Right forelimb (tissue), 1 donor: Measurements from ENCODE around the gene C1QL4.
"Not testable (repeated sequence)": the region's sequence is repeated elsewhere in the genome, so short reads cannot be mapped to it uniquely, and the experiment has no call there.

Experiments
- DNase-seq: peaks from one replicate; pipeline ENCODE4 v3.0.0-alpha.2; 2018

Gene C1QL4

GRCh38 chr12:49347311-49348193 is 10.6 kb upstream of the C1QL4 start:
- DNase-seq: peak; percentile 86

DNA sequence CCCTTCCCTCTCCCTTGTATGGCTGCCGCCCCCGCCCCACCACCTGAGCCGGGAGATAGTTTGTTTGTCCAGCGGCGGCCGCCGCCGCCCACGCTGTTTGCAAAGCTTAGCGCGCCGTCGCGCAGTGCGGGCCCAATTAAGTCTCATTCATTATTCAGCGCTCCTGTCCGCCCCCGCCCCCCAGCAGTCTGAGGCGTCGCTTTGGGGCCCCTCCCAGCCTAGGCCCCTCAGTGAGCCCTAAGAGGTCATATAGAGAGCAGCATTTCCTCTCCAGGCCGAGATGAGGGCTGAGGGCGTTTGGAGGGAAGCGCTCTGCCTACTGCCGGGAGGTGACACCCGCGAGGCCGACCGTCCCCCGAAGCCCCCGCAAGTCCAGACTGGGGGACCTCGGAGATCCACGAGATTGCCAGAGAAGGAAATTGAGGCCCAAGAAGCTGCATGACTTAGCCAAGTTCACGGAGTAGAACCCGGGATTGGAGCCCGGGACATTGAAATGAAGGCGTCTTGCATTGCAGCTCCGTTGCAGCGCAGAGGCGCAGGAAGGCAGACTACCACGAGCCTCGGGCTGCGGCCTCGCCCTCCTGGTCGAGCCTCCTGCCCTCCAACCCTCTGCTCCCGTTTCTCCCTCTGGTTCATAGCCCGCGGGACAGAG is 9.8 kb upstream of the C1QL4 start, which contains the start of gene DNAJC22:
Gene DNAJC22, plus strand, starts transcription at position 230 of the 652 bp plus-strand sequence. CDS start 1,985 bp downstream, outside the sequence.
- no peak for DNase-seq

- no peak for DNase-seq
These were observed 9.1 kb upstream of the C1QL4 start for GRCh38 chr12:49345825-49346658.

DNA sequence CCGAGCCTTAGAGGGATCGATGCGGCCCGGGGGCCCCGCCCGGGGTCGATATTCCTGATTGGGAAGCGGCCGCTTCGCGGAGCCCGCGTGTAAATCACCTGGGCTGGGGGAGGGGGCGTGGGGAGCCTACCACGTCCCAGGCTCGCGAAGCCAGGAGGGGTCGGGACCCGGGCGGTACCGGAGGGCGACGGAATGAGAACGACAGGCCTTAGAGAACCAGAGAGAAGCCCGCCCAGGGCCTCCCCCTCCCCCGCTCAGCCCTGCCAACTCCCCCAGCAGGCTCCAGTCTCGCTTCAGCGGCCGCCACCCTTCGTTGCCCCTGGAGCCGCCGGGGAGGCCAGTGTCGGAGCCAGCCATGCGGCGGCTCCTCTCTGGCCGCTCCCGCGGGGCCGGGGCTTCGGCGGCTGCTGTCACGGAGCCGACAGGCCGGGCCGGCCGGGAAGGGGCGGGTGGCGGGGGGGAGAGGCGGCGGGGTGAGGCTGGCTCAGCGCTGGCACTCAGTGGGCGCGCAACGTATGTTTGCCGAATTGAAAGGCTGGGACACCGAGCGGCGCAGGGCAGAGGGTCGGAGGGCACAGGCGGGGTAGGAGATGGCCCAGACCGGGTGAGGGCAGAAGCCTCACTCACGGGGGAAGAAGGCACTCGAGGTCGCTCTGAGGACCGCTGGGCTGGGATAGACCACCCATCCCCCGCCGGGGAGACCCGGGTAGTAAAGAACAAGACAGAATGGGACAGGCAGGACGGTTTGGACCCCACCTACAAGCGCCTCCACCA is 8.2 kb upstream of the C1QL4 start:
- DNase-seq: no peak

GRCh38 chr12:49344486-49345050 is 7.6 kb upstream of the C1QL4 start:
- no peak for DNase-seq

DNA sequence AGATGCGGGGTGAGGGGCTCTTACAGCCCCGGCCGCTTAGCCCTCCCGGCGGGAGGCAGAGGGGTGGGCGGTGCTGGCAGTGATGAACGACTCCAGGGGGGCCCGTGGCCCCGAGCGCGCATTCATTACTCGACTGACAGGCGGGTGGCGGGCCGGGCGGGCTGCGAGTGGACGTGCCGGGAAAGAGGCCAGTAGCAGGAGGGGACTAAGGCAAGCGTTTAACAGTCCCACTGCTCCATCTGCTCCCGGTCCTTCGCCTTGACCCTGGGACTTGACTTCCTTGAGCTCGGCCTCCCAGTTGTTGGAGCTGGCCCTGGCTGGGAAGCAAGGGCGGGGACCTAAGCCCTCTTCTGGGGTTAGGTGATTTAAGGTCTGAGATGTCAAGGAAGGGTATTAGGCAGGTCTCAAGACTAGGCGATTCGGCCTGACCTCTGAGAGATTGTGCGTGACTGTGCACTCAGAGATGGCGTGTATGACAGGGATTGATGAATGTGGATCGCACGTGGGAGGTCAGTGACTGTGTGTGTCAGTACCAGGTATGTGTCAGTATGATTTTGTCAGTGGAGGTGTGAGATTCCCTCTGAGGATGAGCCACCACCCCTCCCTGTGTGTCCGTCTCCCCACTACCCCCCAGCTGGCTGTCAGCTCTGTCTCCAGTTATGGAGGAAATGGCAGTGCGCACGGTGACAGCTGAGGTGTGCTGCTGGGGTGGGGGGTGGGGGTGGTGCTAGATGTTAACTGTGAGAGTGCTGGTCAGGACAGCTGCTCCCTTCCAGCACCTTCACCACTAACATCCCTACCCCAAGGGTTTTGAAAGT is 6.1 kb upstream of the C1QL4 start:
- no peak for DNase-seq

- DNase-seq: peak; percentile 83
These were observed 5.3 kb upstream of the C1QL4 start for GRCh38 chr12:49342066-49342913.

GRCh38 chr12:49341777-49342065 is 4.7 kb upstream of the C1QL4 start:
- DNase-seq: no peak

DNA sequence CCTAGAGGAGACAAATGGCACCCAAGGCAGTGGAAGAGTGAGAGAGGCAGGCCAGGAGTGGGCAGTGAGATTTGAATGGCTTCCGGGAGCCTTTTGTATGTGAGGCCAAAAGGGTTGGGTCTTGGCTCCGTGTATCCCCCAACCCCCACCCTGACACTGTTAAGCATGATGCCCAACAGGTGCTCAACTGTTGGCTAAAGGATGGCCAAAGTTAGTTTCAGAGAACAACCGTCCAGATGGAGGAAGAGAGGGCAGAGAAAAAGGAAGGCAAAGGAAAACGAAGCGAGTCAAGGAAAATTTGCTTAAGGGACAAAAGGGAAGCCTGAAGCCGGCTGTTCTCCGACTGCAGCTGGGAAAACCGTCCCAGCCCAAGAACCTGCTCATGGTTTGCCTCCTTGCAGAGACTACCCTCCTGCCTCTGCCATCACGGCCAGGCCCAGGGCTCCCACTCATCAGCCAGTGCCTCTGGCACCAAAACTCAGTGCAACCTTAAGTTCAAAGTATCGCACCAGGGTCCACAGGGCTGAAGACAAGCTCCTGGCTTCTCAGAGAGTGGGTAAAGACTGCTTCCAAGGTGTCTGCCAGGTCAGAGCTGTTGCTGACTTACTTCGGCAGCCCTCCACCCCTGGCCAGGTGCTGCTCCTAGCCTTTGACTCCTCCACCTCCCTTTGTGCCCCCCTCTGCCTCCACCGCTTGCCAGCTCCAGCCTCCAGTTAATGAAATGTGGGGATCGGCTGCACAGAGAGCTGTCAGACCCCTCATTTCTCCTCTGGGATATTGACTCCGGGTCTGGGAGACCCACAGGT is 4.2 kb upstream of the C1QL4 start:
- DNase-seq: no peak

- no peak for DNase-seq
These were observed 3.3 kb upstream of the C1QL4 start for GRCh38 chr12:49340095-49340870.

DNA sequence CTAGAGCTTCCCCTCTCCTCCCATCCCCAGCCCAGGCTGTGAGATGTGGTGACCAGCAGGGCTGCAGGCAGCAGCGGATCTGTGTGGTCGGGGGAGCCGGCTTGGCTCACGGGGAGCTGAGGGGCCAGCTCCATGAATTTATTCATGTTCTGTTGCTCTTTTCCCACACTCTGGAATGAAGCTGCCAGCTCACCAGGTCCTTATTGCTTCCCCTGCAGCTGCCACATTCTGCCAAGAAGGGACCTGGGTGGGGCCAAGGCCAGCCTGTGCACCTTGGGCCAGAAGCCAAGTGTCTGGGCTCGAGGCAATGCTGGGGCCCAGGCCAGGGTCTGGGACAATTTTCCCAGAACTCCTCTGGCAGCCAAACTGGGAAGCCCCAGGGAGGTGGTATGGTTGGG is 2.5 kb upstream of the C1QL4 start:
- no peak for DNase-seq

DNA sequence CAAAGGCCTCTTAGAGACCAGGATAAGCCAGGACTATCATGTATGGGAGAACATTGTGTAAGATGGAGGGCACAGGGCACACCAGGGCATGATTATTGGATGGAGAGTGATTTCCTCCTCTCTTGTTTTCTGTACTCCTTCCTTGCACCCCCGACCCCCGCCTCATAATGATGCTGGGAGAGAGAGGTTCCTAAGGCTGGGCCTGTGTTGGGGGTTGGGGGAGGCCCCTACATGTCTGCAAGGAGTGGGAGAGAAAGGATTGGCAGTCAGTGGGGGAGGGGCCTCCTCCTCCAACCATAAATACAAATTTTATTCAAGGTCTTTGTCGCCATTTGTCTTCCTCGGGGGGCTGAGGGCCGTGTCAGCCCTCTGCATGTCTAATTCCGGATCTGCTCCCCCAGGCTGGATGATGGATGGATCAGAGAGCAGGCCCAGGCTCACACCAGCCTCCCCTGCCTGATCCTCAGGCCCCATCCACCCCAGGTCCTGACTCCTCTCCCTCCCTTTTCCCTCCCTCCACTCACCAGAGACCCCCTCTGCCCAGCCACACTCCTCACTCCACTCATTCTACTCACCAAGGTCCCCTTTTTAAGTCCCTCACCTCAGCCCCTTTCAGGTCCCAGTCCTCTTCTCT is 2.0 kb upstream of the C1QL4 start:
- DNase-seq: no peak

GRCh38 chr12:49335955-49336644 is 888 bp downstream of the C1QL4 start:
- DNase-seq: no peak

- no peak for DNase-seq
These were observed 1.7 kb downstream of the C1QL4 start for GRCh38 chr12:49335118-49335954.

DNA sequence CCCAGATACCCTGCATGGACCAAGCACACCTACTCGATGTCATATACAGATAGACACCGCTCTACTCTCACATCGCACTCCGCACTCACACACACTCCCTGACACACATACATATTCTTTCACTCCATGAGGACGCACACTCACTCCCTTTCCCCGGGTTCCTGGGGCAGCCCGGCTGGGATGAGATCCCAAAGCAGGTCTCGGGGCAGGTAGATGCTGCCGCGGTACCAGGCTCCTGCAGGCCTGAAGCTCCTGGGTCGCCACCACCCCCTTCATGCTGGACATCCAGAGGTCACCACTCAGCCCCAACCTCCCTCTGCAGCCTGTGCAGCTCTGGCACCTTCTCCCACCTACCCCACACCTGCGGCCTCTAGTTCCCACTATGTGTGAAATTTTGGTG is 2.3 kb downstream of the C1QL4 start:
- no peak for DNase-seq

- no peak for DNase-seq
These were observed 2.8 kb downstream of the C1QL4 start for GRCh38 chr12:49334226-49334625.

DNA sequence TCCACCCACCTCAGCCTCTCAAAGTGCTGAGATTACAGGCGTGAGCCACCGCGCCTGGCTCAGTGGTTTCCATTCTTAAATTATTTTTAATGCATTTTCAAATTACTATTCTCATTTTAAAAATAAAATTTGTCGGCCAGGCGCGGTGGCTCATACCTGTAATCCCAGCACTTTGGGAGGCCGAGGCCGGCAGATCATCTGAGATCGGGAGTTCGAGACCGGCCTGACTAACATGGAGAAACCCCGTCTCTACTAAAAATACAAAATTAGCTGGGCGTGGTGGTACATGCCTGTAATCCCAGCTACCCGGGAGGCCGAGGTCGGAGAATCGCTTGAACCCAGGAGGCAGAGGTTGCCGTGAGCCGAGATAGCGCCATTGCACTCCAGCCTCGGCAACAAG is 3.2 kb downstream of the C1QL4 start:
- not testable (repeated sequence) for DNase-seq
